BLaER1 treated with 17β-estradiol and CSF1 and Interleukin-3, amounts not matched to agents 10 nM and 100 nM (cell line): ENCODE measurements around the gene PIK3AP1.

ENCODE experiments used
- H3K27ac ChIP-seq, 11 experiments: shearing (Covaris generic); formaldehyde crosslinking; 2 replicates each; pipeline ENCODE4 v1.8.1; 2022
- H3K27me3 ChIP-seq, 11 experiments: shearing (Covaris generic); formaldehyde crosslinking; 2 replicates each; pipeline ENCODE4 v1.8.1; 2022
- H3K36me3 ChIP-seq, 11 experiments: shearing (Covaris generic); formaldehyde crosslinking; 2 replicates each; pipeline ENCODE4 v1.8.1; 2022
- H3K4me1 ChIP-seq, 10 experiments: shearing (Covaris generic); formaldehyde crosslinking; 2 replicates each; pipeline ENCODE4 v1.8.1; 2022
- H3K4me2 ChIP-seq, 11 experiments: shearing (Covaris generic); formaldehyde crosslinking; 2 replicates each; pipeline ENCODE4 v1.8.1; 2022
- H3K4me3 ChIP-seq, 10 experiments: shearing (Covaris generic); formaldehyde crosslinking; 2 replicates each; pipeline ENCODE4 v1.8.1; 2022
- H3K9ac ChIP-seq, 11 experiments: shearing (Covaris generic); formaldehyde crosslinking; 2 replicates each; pipeline ENCODE4 v1.8.1; 2022
- H3K9me3 ChIP-seq, 11 experiments: shearing (Covaris generic); formaldehyde crosslinking; replicated peaks in 1 of 11; 2 replicates each; pipeline ENCODE4 v1.8.1; 2022
- H4K20me1 ChIP-seq, 11 experiments: shearing (Covaris generic); formaldehyde crosslinking; 2 replicates each; pipeline ENCODE4 v1.8.1; 2022
- Cebpa-rat ChIP-seq, 11 experiments: shearing (Covaris generic); IDR thresholded peaks; 2 replicates each; pipeline ENCODE4 v1.8.1; 2022

The PIK3AP1 gene

DNA sequence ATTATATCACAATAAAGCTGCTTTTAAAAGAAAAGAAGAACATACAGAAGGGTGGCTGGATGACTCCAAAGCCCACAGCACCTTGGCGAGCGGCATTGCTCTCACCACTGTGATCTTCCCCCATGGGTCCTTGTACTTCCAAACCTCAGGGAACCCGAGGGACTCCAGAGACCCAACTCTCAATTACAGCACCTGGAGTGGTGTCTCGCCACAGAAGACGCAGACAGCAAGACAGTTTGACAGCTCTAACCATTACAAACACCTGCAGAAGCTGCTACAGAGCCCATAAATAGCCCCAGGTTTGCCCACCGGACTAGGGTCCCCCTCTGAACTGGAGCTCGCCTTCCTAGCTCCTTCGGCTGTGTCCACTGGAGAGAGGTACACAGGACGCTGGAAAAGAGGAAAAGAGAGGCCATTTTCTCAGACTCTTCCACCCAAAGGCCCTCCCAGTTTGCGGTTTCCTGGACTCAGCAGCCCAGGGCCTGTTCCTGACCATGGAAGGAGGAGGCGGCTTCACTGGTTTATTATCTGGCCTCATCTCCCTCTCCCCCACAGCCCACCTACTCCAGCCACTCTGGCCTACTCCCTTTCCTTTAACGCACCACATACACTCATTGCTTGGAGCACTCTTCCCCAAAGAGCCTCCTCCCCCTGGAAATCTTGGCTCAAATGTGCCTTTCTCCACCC is 1.9 kb downstream of the PIK3AP1 start:
- Histone ChIP-seq H3K9me3 (peaks cover 0 to 10% (median 0%) of the 10 kb centered on the region in 11 experiments; a peak in 8 of 22 replicates), H3K27ac (peak overlapping the region; percentile 93 to 100 (median 97)), H3K4me2 (peak overlapping the region; percentile 83 to 98 (median 95)), H3K4me1 (peaks cover 61 to 81% (median 76%) of the 10 kb centered on the region in 10 experiments), H3K4me3 (peak overlapping the region; percentile 76 to 98 (median 92)), H4K20me1 (peaks cover 0 to 63% (median 53%) of the 10 kb centered on the region in 11 experiments; a peak in 19 of 22 replicates), H3K36me3 (peaks cover 22 to 60% (median 51%) of the 10 kb centered on the region in 11 experiments), H3K9ac (peak overlapping the region; percentile 94 to 100 (median 97)), H3K27me3 (no peaks in the 10 kb centered on the region)
- TF ChIP-seq Cebpa-rat (IDR thresholded peaks at IDR 0.05) = no peak

DNA sequence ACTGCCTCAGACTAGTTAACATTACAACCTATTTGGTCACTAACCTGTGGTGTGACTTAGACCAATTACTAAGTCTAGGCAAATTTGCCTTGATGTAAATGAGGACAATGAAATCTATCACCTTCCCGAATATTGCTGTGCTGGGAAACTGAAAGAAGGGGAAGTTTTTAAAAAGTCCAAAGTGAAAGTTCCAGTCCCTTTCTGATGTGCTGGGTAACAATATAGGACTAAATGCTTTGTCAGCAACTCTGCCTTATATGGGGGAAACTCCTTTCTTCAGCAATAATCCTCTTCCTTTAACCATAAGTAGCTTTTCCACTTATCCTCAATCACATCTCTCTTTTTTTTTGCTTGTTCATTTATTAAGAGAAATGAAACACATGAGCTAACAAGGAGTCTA is 3.9 kb downstream of the PIK3AP1 start:
- peaks cover 41 to 78% (median 72%) of the 10 kb centered on the region in 11 experiments for H3K36me3 ChIP-seq
- TF ChIP-seq Cebpa-rat (IDR thresholded peaks at IDR 0.05) = no peak
- peak overlapping the region; percentile 34 to 100 (median 96) for H3K27ac ChIP-seq
- H4K20me1 ChIP-seq = peaks cover 7 to 84% (median 73%) of the 10 kb centered on the region in 11 experiments; a peak in 20 of 22 replicates
- peaks cover 67 to 81% (median 74%) of the 10 kb centered on the region in 10 experiments for H3K4me1 ChIP-seq
- H3K4me2 ChIP-seq = peak overlapping the region; percentile 83 to 98 (median 95)
- H3K27me3 ChIP-seq = no peaks in the 10 kb centered on the region
- H3K9me3 ChIP-seq = no peaks in the 10 kb centered on the region
- H3K9ac ChIP-seq = peak overlapping the region; percentile 94 to 100 (median 97); a peak in 21 of 22 replicates
- peak overlapping the region; percentile 76 to 98 (median 92) for H3K4me3 ChIP-seq

- Histone ChIP-seq H3K36me3 (peaks cover 57 to 94% (median 87%) of the 10 kb centered on the region in 11 experiments), H3K4me2 (peak overlapping the region; percentile 83 to 98 (median 95)), H3K4me1 (peaks cover 74 to 90% (median 80%) of the 10 kb centered on the region in 10 experiments), H3K9me3 (no peaks in the 10 kb centered on the region), H3K27ac (peak overlapping the region in 7 of 11 experiments; percentile 11 to 95 (median 46); a peak in 11 of 22 replicates), H3K27me3 (no peaks in the 10 kb centered on the region), H3K9ac (peak overlapping the region in 9 of 11 experiments; percentile 21 to 99 (median 42); a peak in 14 of 22 replicates), H4K20me1 (peaks cover 7 to 99% (median 89%) of the 10 kb centered on the region in 11 experiments; a peak in 21 of 22 replicates), H3K4me3 (peak overlapping the region in 7 of 10 experiments; percentile 3 to 98 (median 24); a peak in 9 of 20 replicates)
- no peak for TF ChIP-seq Cebpa-rat (IDR thresholded peaks at IDR 0.05)
Observed at GRCh38 chr10:96714746-96715255, 5.5 kb downstream of the PIK3AP1 start.

DNA sequence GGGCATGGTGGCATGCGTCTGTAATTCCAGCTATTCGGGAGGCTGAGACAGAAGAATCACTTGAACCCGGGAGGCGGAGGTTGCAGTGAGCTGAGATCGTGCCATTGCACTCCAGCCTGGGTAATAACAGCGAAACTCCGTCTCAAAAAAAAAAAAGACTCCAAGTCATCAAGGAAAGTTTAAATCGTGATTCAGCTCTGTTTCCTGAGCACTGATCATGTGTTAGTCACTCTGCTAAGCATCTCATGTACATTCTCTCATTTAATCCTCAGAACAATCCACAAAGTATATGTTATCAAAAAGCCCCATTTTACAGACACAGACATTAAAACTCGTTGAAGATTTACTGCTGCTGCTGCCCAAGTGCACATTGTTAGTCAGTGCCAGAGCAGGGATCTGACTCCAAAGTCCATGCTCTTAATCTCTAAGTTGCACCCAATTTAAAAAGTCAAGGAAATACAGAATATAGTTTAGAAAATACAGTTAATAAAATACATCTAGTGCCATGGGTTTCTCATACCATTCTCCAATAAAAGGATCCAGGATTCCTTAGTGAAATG is 6.2 kb downstream of the PIK3AP1 start:
- Histone ChIP-seq H3K27ac (peak overlapping the region in 6 of 11 experiments; percentile 3 to 95 (median 57); a peak in 8 of 22 replicates), H3K4me2 (peak overlapping the region; percentile 83 to 98 (median 95)), H3K4me3 (peak overlapping the region in 3 of 10 experiments; percentile 18 to 98 (median 43); a peak in 5 of 20 replicates), H3K9me3 (no peaks in the 10 kb centered on the region), H3K27me3 (no peaks in the 10 kb centered on the region), H3K4me1 (peaks cover 81 to 97% (median 87%) of the 10 kb centered on the region in 10 experiments), H4K20me1 (peaks cover 7 to 100% (median 96%) of the 10 kb centered on the region in 11 experiments; a peak in 21 of 22 replicates), H3K36me3 (peaks cover 63 to 100% (median 94%) of the 10 kb centered on the region in 11 experiments), H3K9ac (peak overlapping the region in 5 of 11 experiments; percentile 17 to 99 (median 42); a peak in 7 of 22 replicates)
- TF ChIP-seq Cebpa-rat (IDR thresholded peaks at IDR 0.05) = no peak

DNA sequence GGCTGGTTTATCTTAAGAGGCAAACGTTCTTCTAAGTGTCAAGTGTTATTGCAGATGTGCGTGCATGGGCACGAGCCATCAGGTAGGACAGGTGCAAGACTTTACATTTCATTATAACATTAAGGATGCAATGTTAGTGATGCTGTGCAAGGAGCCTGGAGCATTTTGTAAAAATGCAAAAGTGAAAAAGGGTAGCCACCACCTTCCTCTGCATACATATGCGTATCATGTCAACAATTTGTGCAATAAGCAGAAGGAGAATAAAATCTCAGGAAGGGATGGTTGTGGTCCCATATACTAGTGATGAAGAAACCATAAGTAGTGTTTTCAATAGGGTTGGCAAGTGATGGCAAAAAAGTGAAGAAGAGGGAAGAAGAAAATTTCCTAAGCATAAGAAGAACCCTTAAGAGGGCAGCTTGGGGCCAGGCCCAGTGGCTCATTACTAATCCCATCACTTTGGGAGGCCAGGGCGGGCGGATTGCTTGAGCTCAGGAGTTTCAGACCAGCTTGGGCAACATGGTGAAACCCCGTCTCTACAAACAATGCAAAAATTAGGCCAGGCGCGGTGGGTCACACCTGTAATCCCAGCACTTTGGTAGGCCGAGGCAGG is 7.5 kb downstream of the PIK3AP1 start:
- H3K27me3 ChIP-seq = no peaks in the 10 kb centered on the region
- H3K36me3 ChIP-seq = peaks cover 64 to 100% (median 97%) of the 10 kb centered on the region in 11 experiments
- peak overlapping the region in 1 of 11 experiments; percentile 30; a peak in 2 of 22 replicates for H3K9ac ChIP-seq
- TF ChIP-seq Cebpa-rat (IDR thresholded peaks at IDR 0.05) = no peak
- peaks cover 80 to 100% (median 95%) of the 10 kb centered on the region in 10 experiments for H3K4me1 ChIP-seq
- no peaks in the 10 kb centered on the region for H3K9me3 ChIP-seq
- peak overlapping the region; percentile 16 to 98 (median 94); a peak in 18 of 22 replicates for H3K4me2 ChIP-seq
- no peak overlapping the region; a peak in 1 of 20 replicates for H3K4me3 ChIP-seq
- H3K27ac ChIP-seq = peak overlapping the region in 3 of 11 experiments; percentile 11 to 27 (median 19); a peak in 1 of 22 replicates
- H4K20me1 ChIP-seq = peaks cover 7 to 100% (median 100%) of the 10 kb centered on the region in 11 experiments; a peak in 21 of 22 replicates

GRCh38 chr10:96711048-96711728 is 9.1 kb downstream of the PIK3AP1 start:
- Histone ChIP-seq H3K27me3 (no peaks in the 10 kb centered on the region), H3K4me1 (peaks cover 80 to 100% (median 96%) of the 10 kb centered on the region in 10 experiments), H3K9ac (peak overlapping the region in 2 of 11 experiments; percentile 6 to 74; a peak in 2 of 22 replicates), H3K4me3 (0 out of 20 replicates have a peak overlapping the region, but pooled peaks of 1 of the 10 experiments have one; percentile 1), H3K4me2 (peak overlapping the region in 9 of 11 experiments; percentile 0 to 98 (median 35); a peak in 16 of 22 replicates), H3K36me3 (peaks cover 79 to 100% (median 97%) of the 10 kb centered on the region in 11 experiments), H3K27ac (peak overlapping the region in 5 of 11 experiments; percentile 38 to 88 (median 82); a peak in 7 of 22 replicates), H3K9me3 (no peaks in the 10 kb centered on the region), H4K20me1 (peaks cover 7 to 100% (median 100%) of the 10 kb centered on the region in 11 experiments; a peak in 21 of 22 replicates)
- TF ChIP-seq Cebpa-rat (IDR thresholded peaks at IDR 0.05) = no peak

- peak overlapping the region in 6 of 11 experiments; percentile 16 to 82 (median 63); a peak in 9 of 22 replicates for H3K9ac ChIP-seq
- no peaks in the 10 kb centered on the region for H3K9me3 ChIP-seq
- peaks cover 80 to 100% (median 96%) of the 10 kb centered on the region in 10 experiments for H3K4me1 ChIP-seq
- H3K36me3 ChIP-seq = peaks cover 83 to 100% (median 97%) of the 10 kb centered on the region in 11 experiments
- peak overlapping the region in 7 of 11 experiments; percentile 9 to 88 (median 77); a peak in 13 of 22 replicates for H3K27ac ChIP-seq
- H3K4me2 ChIP-seq = peak overlapping the region in 10 of 11 experiments; percentile 8 to 98 (median 86); a peak in 18 of 22 replicates
- H3K27me3 ChIP-seq = no peaks in the 10 kb centered on the region
- no peak for TF ChIP-seq Cebpa-rat (IDR thresholded peaks at IDR 0.05)
- peaks cover 9 to 100% (median 100%) of the 10 kb centered on the region in 11 experiments; a peak in 21 of 22 replicates for H4K20me1 ChIP-seq
- H3K4me3 ChIP-seq = peak overlapping the region in 3 of 10 experiments; percentile 19 to 42 (median 35); a peak in 3 of 20 replicates
Observed at GRCh38 chr10:96709525-96709924, 10.8 kb downstream of the PIK3AP1 start.
